Upper lobe of left lung (tissue), 4 donors: ENCODE measurements around the gene PDGFD.

ENCODE experiments used
- POLR2AphosphoS5 ChIP-seq, 2 donors: sonication (generic); formaldehyde crosslinking; IDR thresholded peaks; one replicate each; pipeline ENCODE4 v1.5.1; 2017; ENCODE audit warnings: antibody characterized with exemption in 2 of 2
- TF ChIP-seq, protein P1 (sequence below), 6 experiments: fragments of 450-650 bp in 4 of 6; fragments of 200-600 bp in 2 of 6; sonication (generic) in 2 of 6; IDR thresholded peaks; one replicate each; pipeline ENCODE4 v1.5.1; 2016 to 2019; ENCODE audit warnings: antibody characterized with exemption in 6 of 6

DNA sequence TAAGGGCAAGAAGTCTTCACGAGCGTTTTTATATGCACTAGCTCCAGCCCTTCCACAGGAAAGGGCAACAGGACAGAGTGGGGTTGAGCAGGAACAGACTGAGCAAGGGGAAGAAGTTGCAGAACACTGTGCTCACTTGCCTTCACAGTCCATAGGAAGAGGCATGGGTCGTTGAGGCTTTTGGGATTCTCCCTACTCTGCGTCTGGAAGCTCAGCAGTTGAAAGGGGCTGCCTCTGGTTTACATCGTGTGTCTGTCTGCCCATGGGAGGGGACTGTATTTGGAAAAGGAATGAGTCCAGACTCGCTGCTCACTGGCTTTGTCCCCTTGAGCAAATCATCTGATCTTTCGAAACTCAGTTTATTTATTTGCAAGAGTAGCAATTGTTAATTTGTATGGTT lies 1.1 kb upstream of the PDGFD start:
- TF ChIP-seq, protein P1, sequence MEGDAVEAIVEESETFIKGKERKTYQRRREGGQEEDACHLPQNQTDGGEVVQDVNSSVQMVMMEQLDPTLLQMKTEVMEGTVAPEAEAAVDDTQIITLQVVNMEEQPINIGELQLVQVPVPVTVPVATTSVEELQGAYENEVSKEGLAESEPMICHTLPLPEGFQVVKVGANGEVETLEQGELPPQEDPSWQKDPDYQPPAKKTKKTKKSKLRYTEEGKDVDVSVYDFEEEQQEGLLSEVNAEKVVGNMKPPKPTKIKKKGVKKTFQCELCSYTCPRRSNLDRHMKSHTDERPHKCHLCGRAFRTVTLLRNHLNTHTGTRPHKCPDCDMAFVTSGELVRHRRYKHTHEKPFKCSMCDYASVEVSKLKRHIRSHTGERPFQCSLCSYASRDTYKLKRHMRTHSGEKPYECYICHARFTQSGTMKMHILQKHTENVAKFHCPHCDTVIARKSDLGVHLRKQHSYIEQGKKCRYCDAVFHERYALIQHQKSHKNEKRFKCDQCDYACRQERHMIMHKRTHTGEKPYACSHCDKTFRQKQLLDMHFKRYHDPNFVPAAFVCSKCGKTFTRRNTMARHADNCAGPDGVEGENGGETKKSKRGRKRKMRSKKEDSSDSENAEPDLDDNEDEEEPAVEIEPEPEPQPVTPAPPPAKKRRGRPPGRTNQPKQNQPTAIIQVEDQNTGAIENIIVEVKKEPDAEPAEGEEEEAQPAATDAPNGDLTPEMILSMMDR (IDR thresholded peaks at IDR 0.05): no peak
- no peak for TF ChIP-seq POLR2AphosphoS5 (IDR thresholded peaks at IDR 0.05)
